Measurements from ENCODE around the gene CLSTN2. TPM values are rescaled to one million over a fixed set of nuclear protein-coding genes. Genes with fewer than 3 reads are reported as not detected.

Gene CLSTN2
- total and polyA plus RNA-seq, 9 donors = 28.9 to 263 (median 134) TPM

- 70 to 89% (median 78%) methylated on average over 1 of the region's 1 CpG for WGBS, 3 donors
- intact Hi-C loops (cut with DNase I) = no loop called here
- peak in 3 of 5 donors; percentile 23 to 36 (median 35) for DNase-seq
- H3K36me3 ChIP-seq = no peaks in the 10 kb centered on the region
- H3K4me3 ChIP-seq = no peak overlapping the region
- H3K27me3 ChIP-seq = no peaks in the 10 kb centered on the region
- TF ChIP-seq CTCF (IDR thresholded peaks at IDR 0.05) (no peak), POLR2A (IDR thresholded peaks at IDR 0.05) (no peak), EP300 (IDR thresholded peaks at IDR 0.05) (no peak)
- H3K27ac ChIP-seq = no peak overlapping the region
- H3K4me1 ChIP-seq (ENCODE audit: insufficient read depth) = peaks cover 17% of the 10 kb centered on the region
- no peaks in the 10 kb centered on the region for H3K9me3 ChIP-seq
Observed at GRCh38 chr3:140571836-140572235, 636.9 kb downstream of the CLSTN2 start.

DNA sequence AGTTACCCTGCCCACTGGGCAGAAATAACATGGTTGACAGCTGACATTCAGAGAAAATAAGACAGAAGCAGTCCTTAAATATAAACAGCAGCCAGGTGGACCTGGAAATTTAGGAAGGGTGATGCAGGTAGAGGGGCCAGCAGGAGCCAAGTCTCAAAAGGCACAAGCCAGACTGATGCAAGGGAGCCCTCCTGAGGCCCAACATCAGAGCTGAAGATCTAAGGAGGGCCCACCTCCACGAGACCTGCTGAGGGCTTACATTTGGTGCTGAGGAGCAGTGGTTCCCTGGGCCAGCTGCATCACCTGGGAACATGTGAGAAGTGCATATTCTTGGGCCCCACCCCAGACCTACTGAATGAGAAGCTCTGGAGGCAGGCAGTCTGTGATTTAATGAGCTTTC lies 637.3 kb downstream of the CLSTN2 start:
- 93 to 100% (median 96%) methylated on average over 1 of the region's 1 CpG for WGBS, 3 donors
- Histone ChIP-seq H3K36me3 (no peaks in the 10 kb centered on the region), H3K4me3 (no peak overlapping the region), H3K27ac (no peak overlapping the region), H3K27me3 (no peaks in the 10 kb centered on the region), H3K9me3 (no peaks in the 10 kb centered on the region), H3K4me1 (ENCODE audit: insufficient read depth) (peaks cover 17% of the 10 kb centered on the region)
- intact Hi-C loops (cut with DNase I) = no loop called here
- no peak for TF ChIP-seq POLR2A (IDR thresholded peaks at IDR 0.05)
- TF ChIP-seq CTCF (IDR thresholded peaks at IDR 0.05) = no peak
- TF ChIP-seq EP300 (IDR thresholded peaks at IDR 0.05) = no peak
- DNase-seq = no peak

DNA sequence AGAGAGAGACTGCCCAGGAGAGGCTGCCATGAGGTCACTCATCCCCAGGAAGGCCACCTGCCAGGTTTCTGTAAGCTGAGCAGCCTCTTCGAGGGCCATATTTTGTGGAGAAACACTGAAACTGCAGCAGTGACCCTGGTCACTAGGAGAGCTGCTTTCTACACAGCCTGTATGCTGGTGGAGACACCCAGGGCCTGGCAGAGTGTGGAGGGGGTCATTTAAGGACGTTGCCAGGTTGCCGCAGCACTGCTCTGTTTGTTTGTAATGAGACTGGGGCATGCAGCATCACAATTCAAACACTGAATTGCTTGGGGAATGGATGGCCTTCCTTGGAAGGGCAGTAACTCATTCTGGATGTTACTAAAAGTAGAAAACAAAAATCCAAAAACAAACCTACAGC lies 638.0 kb downstream of the CLSTN2 start:
- 43 to 63% (median 60%) methylated on average over 3 of the region's 3 CpGs for WGBS, 3 donors
- Histone ChIP-seq H3K27me3 (no peaks in the 10 kb centered on the region), H3K4me3 (no peak overlapping the region), H3K4me1 (ENCODE audit: insufficient read depth) (peaks cover 17% of the 10 kb centered on the region), H3K36me3 (no peaks in the 10 kb centered on the region), H3K27ac (no peak overlapping the region), H3K9me3 (no peaks in the 10 kb centered on the region)
- intact Hi-C loops (cut with DNase I) = no loop called here
- TF ChIP-seq CTCF (IDR thresholded peaks at IDR 0.05) = no peak
- TF ChIP-seq EP300 (IDR thresholded peaks at IDR 0.05) = no peak
- TF ChIP-seq POLR2A (IDR thresholded peaks at IDR 0.05) = no peak
- DNase-seq = peak in 1 of 5 donors; percentile 31

DNA sequence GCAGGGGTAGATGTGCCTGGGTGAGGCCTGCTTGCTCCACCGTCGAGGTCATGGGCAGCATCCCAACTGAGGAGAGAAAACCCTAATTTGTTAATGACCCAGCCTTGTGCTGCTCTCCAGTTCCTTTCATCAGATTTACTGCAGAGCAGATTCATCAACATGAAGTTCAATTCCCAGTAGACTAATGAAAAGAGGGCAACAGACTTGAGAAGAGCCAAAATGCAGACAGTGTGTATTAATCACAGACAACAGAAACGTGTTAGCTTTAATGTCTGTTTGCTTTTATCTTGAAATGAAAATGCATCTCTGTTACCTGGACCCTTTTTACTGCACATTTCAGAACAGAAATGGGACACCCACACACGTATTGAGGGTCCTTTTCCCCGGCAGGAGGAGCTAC lies 639.4 kb downstream of the CLSTN2 start:
- TF ChIP-seq POLR2A (IDR thresholded peaks at IDR 0.05) = no peak
- TF ChIP-seq CTCF (IDR thresholded peaks at IDR 0.05) = no peak
- no peak for TF ChIP-seq EP300 (IDR thresholded peaks at IDR 0.05)
- intact Hi-C loops (cut with DNase I) = no loop called here
- H3K9me3 ChIP-seq = no peaks in the 10 kb centered on the region
- peaks cover 13% of the 10 kb centered on the region for H3K4me1 ChIP-seq (ENCODE audit: insufficient read depth)
- no peaks in the 10 kb centered on the region for H3K36me3 ChIP-seq
- 55 to 64% (median 59%) methylated on average over 5 of the region's 5 CpGs for WGBS, 3 donors
- H3K27ac ChIP-seq = no peak overlapping the region
- no peaks in the 10 kb centered on the region for H3K27me3 ChIP-seq
- H3K4me3 ChIP-seq = no peak overlapping the region
- DNase-seq = no peak
